ENCODE results near the gene RORB. TPM values are rescaled to one million over a fixed set of nuclear protein-coding genes. Genes with fewer than 3 reads are reported as not detected.

Gene RORB
- total RNA-seq, 1 experiment from 2014 or later, result 0.08 TPM

GRCh38 chr9:74503219-74503618 lies 6.1 kb downstream of the RORB start:
- ChIA-PET POLR2A (no interaction called here), CTCF (no interaction called here)
- Histone ChIP-seq H3K9me3 (ENCODE audit: control insufficient read depth, insufficient read depth, low read depth, low read length) (no peaks in the 10 kb centered on the region), H3K27me3 (ENCODE audit: control insufficient read depth, insufficient read depth, low read length) (no peaks in the 10 kb centered on the region; the same call in 1 of the 2 replicates), H3K4me3 (ENCODE audit: low read depth in 2 of 2, low read length in 2 of 2) (no peak overlapping the region), H3K36me3 (ENCODE audit: control insufficient read depth, insufficient read depth, low read length) (no peaks in the 10 kb centered on the region; the same call in 1 of the 2 replicates), H3K27ac (ENCODE audit: low read length) (no peak overlapping the region), H3K4me1 (ENCODE audit: control insufficient read depth, insufficient read depth, low read length) (no peaks in the 10 kb centered on the region; the same call in 1 of the 2 replicates)
- BruUV-seq (replicated peaks), result no TSS peak
- TF ChIP-seq POLR2AphosphoS5 (IDR thresholded peaks at IDR 0.05; ENCODE audit: low read depth, low read length) (no peak), SIN3A (IDR thresholded peaks at IDR 0.05; ENCODE audit: borderline replicate concordance, insufficient read depth, low read depth, low read length) (no peak), TCF7L2 (IDR thresholded peaks at IDR 0.05; ENCODE audit: low read depth, low read length) (no peak)
- no peak for DNase-seq (ENCODE audit: low read depth, low spot score)
- intact Hi-C loops (cut with micrococcal nuclease; ENCODE audit: unreplicated experiment) (no loop called here), in situ Hi-C loops (cut with HindIII; ENCODE audit: low pct_unique_long_range_greater_than_20kb, low sequenced_read_pairs) (no loop called here)
- no peak for ATAC-seq

DNA sequence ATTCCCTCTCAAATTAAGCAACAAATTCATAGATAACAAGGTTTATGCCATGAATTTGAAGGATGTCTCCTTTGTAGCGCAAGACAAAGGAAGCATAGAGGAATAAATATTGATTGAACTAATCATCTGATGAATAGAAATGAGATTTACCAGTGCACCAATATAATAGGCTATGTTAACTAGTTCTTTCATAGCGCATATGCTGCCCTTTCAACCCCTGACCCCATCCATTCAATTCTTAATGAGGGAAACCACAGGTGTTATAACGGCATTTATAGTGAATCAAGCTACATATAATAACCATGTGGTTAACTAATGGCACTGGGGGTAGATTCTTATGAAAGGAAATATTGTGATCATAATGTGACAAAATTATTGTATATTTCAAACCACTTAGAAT lies 6.5 kb downstream of the RORB start:
- H3K27me3 ChIP-seq (ENCODE audit: control insufficient read depth, insufficient read depth, low read length), result no peaks in the 10 kb centered on the region; the same call in 1 of the 2 replicates
- TF ChIP-seq SIN3A (IDR thresholded peaks at IDR 0.05; ENCODE audit: borderline replicate concordance, insufficient read depth, low read depth, low read length) (no peak), POLR2AphosphoS5 (IDR thresholded peaks at IDR 0.05; ENCODE audit: low read depth, low read length) (no peak), CTCF (IDR thresholded peaks at IDR 0.05) (no peak), TCF7L2 (IDR thresholded peaks at IDR 0.05; ENCODE audit: low read depth, low read length) (no peak)
- TF ChIP-seq, protein P1, sequence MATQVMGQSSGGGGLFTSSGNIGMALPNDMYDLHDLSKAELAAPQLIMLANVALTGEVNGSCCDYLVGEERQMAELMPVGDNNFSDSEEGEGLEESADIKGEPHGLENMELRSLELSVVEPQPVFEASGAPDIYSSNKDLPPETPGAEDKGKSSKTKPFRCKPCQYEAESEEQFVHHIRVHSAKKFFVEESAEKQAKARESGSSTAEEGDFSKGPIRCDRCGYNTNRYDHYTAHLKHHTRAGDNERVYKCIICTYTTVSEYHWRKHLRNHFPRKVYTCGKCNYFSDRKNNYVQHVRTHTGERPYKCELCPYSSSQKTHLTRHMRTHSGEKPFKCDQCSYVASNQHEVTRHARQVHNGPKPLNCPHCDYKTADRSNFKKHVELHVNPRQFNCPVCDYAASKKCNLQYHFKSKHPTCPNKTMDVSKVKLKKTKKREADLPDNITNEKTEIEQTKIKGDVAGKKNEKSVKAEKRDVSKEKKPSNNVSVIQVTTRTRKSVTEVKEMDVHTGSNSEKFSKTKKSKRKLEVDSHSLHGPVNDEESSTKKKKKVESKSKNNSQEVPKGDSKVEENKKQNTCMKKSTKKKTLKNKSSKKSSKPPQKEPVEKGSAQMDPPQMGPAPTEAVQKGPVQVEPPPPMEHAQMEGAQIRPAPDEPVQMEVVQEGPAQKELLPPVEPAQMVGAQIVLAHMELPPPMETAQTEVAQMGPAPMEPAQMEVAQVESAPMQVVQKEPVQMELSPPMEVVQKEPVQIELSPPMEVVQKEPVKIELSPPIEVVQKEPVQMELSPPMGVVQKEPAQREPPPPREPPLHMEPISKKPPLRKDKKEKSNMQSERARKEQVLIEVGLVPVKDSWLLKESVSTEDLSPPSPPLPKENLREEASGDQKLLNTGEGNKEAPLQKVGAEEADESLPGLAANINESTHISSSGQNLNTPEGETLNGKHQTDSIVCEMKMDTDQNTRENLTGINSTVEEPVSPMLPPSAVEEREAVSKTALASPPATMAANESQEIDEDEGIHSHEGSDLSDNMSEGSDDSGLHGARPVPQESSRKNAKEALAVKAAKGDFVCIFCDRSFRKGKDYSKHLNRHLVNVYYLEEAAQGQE (IDR thresholded peaks at IDR 0.05; ENCODE audit: insufficient read depth in 1 of 2, low read depth in 2 of 2, low read length in 1 of 2), result no peak
- intact Hi-C loops (cut with micrococcal nuclease; ENCODE audit: unreplicated experiment), result no loop called here
- ATAC-seq (no peak), DNase-seq (ENCODE audit: low read depth, low spot score) (no peak)
- CTCF ChIA-PET, result no interaction called here
- no peaks in the 10 kb centered on the region; the same call in 1 of the 2 replicates for H3K36me3 ChIP-seq (ENCODE audit: control insufficient read depth, insufficient read depth, low read length)
- BruUV-seq (replicated peaks), result no TSS peak
- POLR2A ChIA-PET, result no interaction called here
- in situ Hi-C loops (cut with HindIII; ENCODE audit: low pct_unique_long_range_greater_than_20kb, low sequenced_read_pairs), result no loop called here
- H3K4me3 ChIP-seq (ENCODE audit: low read depth in 2 of 2, low read length in 2 of 2), result no peak overlapping the region
- H3K27ac ChIP-seq (ENCODE audit: low read length), result no peak overlapping the region
- no peaks in the 10 kb centered on the region; the same call in 1 of the 2 replicates for H3K4me1 ChIP-seq (ENCODE audit: control insufficient read depth, insufficient read depth, low read length)
- no peaks in the 10 kb centered on the region for H3K9me3 ChIP-seq (ENCODE audit: control insufficient read depth, insufficient read depth, low read depth, low read length)

DNA sequence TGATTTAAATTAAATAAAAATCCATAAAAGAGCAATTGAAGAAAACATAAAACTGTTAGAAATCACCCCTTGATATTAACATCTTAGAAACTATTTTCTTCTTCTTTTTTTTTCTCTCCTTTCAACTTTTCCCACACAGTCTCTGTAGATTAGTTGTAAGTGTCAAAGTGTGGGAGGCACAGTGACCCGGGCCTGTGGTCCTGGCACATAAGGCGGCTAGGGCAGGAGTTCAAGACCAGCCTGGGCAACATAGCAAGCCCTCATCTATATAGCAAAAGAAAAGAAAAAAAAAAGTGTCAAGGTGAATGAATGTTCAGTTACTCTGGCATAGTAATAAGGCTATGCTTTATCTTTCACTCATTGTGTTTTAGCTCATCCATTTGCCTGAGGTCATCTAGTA lies 14.2 kb downstream of the RORB start:
- no TSS peak for BruUV-seq (replicated peaks)

More for the DNA sequence above, 14.2 kb downstream of the RORB start:
- DNase-seq (ENCODE audit: low read depth, low spot score) (no peak), ATAC-seq (no peak)
- ChIA-PET CTCF (no interaction called here), POLR2A (no interaction called here)
- intact Hi-C loops (cut with micrococcal nuclease; ENCODE audit: unreplicated experiment) (no loop called here), in situ Hi-C loops (cut with HindIII; ENCODE audit: low pct_unique_long_range_greater_than_20kb, low sequenced_read_pairs) (no loop called here)
- H3K4me3 ChIP-seq (ENCODE audit: low read depth in 2 of 2, low read length in 2 of 2), result no peak overlapping the region
- H3K4me1 ChIP-seq (ENCODE audit: control insufficient read depth, insufficient read depth, low read length), result no peaks in the 10 kb centered on the region
- no peaks in the 10 kb centered on the region for H3K27me3 ChIP-seq (ENCODE audit: control insufficient read depth, insufficient read depth, low read length)
- no peak overlapping the region for H3K27ac ChIP-seq (ENCODE audit: low read length)
- no peaks in the 10 kb centered on the region for H3K36me3 ChIP-seq (ENCODE audit: control insufficient read depth, insufficient read depth, low read length)
- TF ChIP-seq, protein P1 (IDR thresholded peaks at IDR 0.05; ENCODE audit: insufficient read depth in 1 of 2, low read depth in 2 of 2, low read length in 1 of 2), result no peak
- no peak for TF ChIP-seq CTCF (IDR thresholded peaks at IDR 0.05)
- no peak for TF ChIP-seq TCF7L2 (IDR thresholded peaks at IDR 0.05; ENCODE audit: low read depth, low read length)
- H3K9me3 ChIP-seq (ENCODE audit: control insufficient read depth, insufficient read depth, low read depth, low read length), result no peaks in the 10 kb centered on the region

All from Panc1 (cell line).